ENCODE measurements around the gene OR6J1.

The OR6J1 gene

DNA sequence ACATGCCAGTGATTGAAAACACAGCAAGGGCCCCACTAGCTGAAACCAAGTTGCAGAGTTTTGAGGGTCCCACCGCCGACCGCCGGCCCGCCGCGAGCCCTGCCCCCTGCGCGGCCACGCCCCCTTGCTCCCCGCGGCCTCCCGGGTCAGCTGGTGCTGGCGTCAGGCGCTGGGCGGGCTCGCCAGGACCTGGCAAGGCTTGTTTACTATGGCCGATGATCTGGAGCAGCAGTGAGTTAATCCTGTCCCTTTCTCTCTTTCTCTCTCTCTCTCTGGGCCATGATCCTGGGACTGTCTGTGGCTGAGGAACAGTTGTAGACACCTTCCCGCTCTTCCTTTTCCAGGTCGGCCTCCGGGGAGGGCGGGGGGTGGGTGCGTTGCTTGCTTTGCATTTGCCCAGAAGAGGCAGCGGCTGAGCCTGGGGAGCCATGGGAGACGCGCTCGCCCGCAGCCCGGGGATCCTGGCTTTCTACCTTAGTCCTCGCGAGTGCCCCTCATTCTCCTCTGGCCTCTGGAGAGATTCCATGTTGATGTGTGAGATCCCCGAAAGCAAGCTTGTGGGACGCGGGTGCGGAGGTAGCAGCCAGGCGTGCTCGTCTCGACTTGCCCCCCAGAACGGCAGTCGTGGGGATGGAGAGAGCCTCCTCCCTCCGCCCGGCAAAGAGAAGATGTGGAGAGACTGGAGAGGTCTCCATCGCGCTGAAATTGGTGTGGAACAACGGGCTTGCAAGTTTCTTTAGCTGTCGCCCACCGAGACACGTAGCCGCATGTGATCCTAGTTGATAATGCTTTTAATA is 45.9 kb downstream of the OR6J1 start, which contains the start of gene ABHD4:
TSS of gene ABHD4 (plus strand) at position 202 of the 797 bp plus-strand sequence. CDS start at position 209, 7 bp downstream.
- TF ChIP-seq, protein P1, sequence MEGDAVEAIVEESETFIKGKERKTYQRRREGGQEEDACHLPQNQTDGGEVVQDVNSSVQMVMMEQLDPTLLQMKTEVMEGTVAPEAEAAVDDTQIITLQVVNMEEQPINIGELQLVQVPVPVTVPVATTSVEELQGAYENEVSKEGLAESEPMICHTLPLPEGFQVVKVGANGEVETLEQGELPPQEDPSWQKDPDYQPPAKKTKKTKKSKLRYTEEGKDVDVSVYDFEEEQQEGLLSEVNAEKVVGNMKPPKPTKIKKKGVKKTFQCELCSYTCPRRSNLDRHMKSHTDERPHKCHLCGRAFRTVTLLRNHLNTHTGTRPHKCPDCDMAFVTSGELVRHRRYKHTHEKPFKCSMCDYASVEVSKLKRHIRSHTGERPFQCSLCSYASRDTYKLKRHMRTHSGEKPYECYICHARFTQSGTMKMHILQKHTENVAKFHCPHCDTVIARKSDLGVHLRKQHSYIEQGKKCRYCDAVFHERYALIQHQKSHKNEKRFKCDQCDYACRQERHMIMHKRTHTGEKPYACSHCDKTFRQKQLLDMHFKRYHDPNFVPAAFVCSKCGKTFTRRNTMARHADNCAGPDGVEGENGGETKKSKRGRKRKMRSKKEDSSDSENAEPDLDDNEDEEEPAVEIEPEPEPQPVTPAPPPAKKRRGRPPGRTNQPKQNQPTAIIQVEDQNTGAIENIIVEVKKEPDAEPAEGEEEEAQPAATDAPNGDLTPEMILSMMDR (IDR thresholded peaks at IDR 0.05), result no peak
- peak within 1 kb of the TSS; percentile 85 to 93 for H3K27ac ChIP-seq
- intact Hi-C loops (cut with DNase I; ENCODE audit: low total_unique reads), result no loop called here

DNA sequence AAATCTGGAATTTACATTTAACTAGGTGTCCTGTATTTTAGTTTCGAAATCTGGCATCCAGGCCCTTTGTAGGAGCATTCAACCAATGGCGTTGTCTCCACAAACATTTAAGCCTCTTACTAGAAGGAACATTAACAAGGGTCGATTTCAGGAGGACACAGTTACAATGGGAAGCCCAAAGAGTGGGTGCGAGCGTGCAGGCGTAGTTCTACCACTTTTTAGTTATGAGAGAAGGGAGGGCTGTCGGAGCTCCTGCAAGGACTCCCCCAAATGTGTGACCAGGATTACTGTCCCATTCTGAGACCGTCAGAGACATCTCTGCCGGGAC is 46.4 kb downstream of the OR6J1 start:
- no peak for DNase-seq
- peak overlapping the region; percentile 85 to 93 for H3K27ac ChIP-seq
- TF ChIP-seq, protein P1 (IDR thresholded peaks at IDR 0.05), result no peak
- peak overlapping the region; percentile 74 to 88 for H3K4me3 ChIP-seq
- H3K27me3 ChIP-seq, result no peaks in the 10 kb centered on the region
- peaks cover 0 to 32% (median 18%) of the 10 kb centered on the region in 4 donors for H3K4me1 ChIP-seq
- intact Hi-C loops (cut with DNase I; ENCODE audit: low total_unique reads), result no loop called here
- no peaks in the 10 kb centered on the region for H3K9me3 ChIP-seq
- H3K36me3 ChIP-seq, result peaks cover 13 to 15% (median 14%) of the 10 kb centered on the region in 3 donors

More for the DNA sequence above, 45.9 kb downstream of the OR6J1 start, which contains the start of gene ABHD4:
- DNase-seq, result peak; percentile 80 to 92
- Histone ChIP-seq H3K4me3 (peak within 1 kb of the TSS; percentile 74 to 88), H3K27me3 (no peaks in the 10 kb centered on the region), H3K36me3 (peaks cover 18 to 20% (median 20%) of the 10 kb centered on the region in 3 donors), H3K9me3 (no peaks in the 10 kb centered on the region), H3K4me1 (peaks cover 0 to 32% (median 18%) of the 10 kb centered on the region in 4 donors)

DNA sequence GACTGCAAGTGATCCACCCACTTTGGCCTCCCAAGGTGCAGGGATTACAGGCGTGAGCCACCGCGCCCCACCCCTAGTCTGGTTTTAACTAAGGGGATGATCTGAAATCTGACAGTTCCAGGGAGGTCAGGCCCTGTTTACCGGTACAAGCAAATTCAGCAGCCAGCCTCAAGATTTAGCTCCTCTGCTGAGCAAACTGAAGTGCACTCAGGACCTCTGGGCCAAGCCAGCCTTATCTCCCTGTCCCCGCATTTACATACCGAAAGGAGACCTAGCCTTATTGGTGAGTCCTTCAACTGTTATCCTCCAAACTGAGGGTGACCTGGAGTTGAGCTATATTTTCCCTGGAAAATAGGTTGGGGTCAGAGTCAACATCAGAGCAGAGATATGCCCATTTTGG is 46.9 kb downstream of the OR6J1 start:
- Histone ChIP-seq H3K4me3 (peak overlapping the region in 1 of 2 donors; percentile 88), H3K27ac (peak overlapping the region; percentile 85 to 93), H3K36me3 (peaks cover 8 to 10% (median 9%) of the 10 kb centered on the region in 3 donors), H3K27me3 (no peaks in the 10 kb centered on the region), H3K4me1 (peaks cover 0 to 29% (median 18%) of the 10 kb centered on the region in 4 donors), H3K9me3 (no peaks in the 10 kb centered on the region)
- TF ChIP-seq, protein P1 (IDR thresholded peaks at IDR 0.05), result no peak
- no peak for DNase-seq
- intact Hi-C loops (cut with DNase I; ENCODE audit: low total_unique reads), result no loop called here

DNA sequence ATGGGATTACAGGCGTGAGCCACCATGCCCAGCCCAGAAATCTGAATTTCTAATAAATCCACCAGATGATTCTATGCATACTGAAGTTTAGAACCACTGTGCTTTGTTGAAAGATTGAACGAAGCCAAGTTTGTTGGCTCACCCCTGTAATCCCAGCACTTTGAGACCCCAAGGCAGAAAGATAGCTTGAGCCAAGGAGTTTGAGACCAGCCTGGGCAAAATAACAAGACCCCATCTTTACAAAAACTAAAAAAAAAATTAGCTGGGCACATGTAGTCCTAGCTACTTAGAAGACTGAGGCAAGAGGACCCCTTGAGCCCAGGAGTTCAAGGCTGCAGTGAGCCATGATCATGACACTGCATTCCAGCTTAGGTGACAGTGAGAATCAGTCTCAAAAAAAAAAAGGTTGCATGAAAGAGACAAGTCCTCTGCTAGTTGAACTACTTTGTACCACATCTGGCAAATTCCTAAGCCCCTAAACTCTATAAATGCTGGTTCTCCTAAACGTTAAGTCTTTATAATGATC is 47.7 kb downstream of the OR6J1 start:
- TF ChIP-seq, protein P1 (IDR thresholded peaks at IDR 0.05), result no peak
- H3K4me1 ChIP-seq, result peaks cover 0 to 28% (median 18%) of the 10 kb centered on the region in 4 donors
- H3K27me3 ChIP-seq, result no peaks in the 10 kb centered on the region
- no peak for DNase-seq
- no peak overlapping the region for H3K27ac ChIP-seq
- intact Hi-C loops (cut with DNase I; ENCODE audit: low total_unique reads), result no loop called here
- peaks cover 0 to 1% (median under 1%) of the 10 kb centered on the region in 3 donors for H3K36me3 ChIP-seq
- H3K4me3 ChIP-seq, result no peak overlapping the region
- H3K9me3 ChIP-seq, result no peaks in the 10 kb centered on the region

DNA sequence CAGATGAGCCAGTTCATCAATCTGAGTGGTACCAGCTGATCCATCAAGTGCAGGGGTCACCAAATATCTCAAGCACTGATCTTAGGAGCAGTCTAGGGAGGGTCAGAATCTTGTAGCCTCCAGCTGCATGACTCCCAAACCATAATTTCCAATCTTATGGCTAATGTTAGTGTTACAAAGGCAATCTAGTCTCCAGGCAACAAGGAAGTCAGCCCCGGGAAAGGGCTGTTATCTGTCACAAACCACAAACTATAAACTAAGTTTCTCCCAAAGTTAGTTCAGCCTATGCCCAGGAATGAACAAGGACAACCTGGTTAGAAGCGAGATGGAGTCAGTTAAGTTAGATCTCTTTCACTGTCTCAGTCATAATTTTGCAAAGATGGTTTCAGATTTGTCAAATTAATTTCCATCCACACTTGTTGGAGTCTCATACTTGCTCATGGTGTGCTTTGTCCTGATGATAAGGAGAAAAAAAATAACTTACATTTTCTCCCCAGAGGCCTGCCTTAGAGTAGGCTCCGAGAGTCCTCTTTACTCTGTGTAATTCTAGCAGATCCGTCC is 49.9 kb downstream of the OR6J1 start:
- H3K4me1 ChIP-seq, result peaks cover 0 to 19% (median 9%) of the 10 kb centered on the region in 4 donors
- H3K27ac ChIP-seq, result no peak overlapping the region
- DNase-seq, result no peak
- H3K36me3 ChIP-seq, result no peaks in the 10 kb centered on the region
- TF ChIP-seq, protein P1 (IDR thresholded peaks at IDR 0.05), result no peak
- no peaks in the 10 kb centered on the region for H3K9me3 ChIP-seq
- no peaks in the 10 kb centered on the region for H3K27me3 ChIP-seq
- H3K4me3 ChIP-seq, result no peak overlapping the region
- intact Hi-C loops (cut with DNase I; ENCODE audit: low total_unique reads), result no loop called here

Measured in tibial artery (tissue), 4 donors.